Bronchial epithelial cell (primary cell): ENCODE results near the gene TMEM178A. TPM values are rescaled to one million over a fixed set of nuclear protein-coding genes. Genes with fewer than 3 reads are reported as not detected.
"Not testable (repeated sequence)": the region's sequence is repeated elsewhere in the genome, so short reads cannot be mapped to it uniquely, and the experiment has no call there.

Experiments
- DNase-seq: peaks from one replicate; pipeline ENCODE4 v3.0.0-alpha.2; 2010; ENCODE audit warnings: low read depth
- FAIRE-seq: peaks from 2 replicates; lab custom pipeline; 2011; peaks lifted over from hg19 to GRCh38; lab: Jason Lieb, UNC
- H3K27me3 ChIP-seq: 2 replicates; pipeline ENCODE4 v1.5.1; 2011; ENCODE audit warnings: low read length; ENCODE audit not compliant: control insufficient read depth, insufficient read depth
- H3K36me3 ChIP-seq: 2 replicates; pipeline ENCODE4 v1.5.1; 2011; ENCODE audit warnings: low read length; ENCODE audit not compliant: control insufficient read depth, insufficient read depth
- H3K4me3 ChIP-seq: 2 replicates; pipeline ENCODE4 v1.5.1; 2011; ENCODE audit warnings: mild to moderate bottlenecking, low read depth, low read length, control low read depth
- CTCF ChIP-seq: IDR thresholded peaks from 2 replicates; pipeline ENCODE4 v1.5.1; 2011; ENCODE audit warnings: mild to moderate bottlenecking, moderate library complexity, low read length, control low read depth, inconsistent platforms; ENCODE audit not compliant: insufficient read depth, severe bottlenecking
- total RNA-seq: library from RNA; depleted of rRNA; stranded (reverse); fragments of >200 nt; gene quantifications from 2 replicates; pipeline ENCODE4 v1.2.1, GENCODE V29; 2014

TMEM178A gene
- total RNA-seq, 1 donor from 2014 or later: 0.26 TPM

- DNase-seq (no peak), FAIRE-seq (no peak)
- H3K4me3 ChIP-seq: no peak overlapping the region
- TF ChIP-seq CTCF: no peak
- no peaks in the 10 kb centered on the region for H3K36me3 ChIP-seq
- H3K27me3 ChIP-seq: no peaks in the 10 kb centered on the region
Measured at GRCh38 chr2:39648580-39648979, 17.1 kb upstream of the TMEM178A start.

GRCh38 chr2:39649511-39649910 lies 16.2 kb upstream of the TMEM178A start:
- DNase-seq (no peak), FAIRE-seq (no peak)
- Histone ChIP-seq H3K4me3 (no peak overlapping the region), H3K27me3 (no peaks in the 10 kb centered on the region), H3K36me3 (no peaks in the 10 kb centered on the region)
- TF ChIP-seq CTCF: no peak

GRCh38 chr2:39650468-39650867 lies 15.2 kb upstream of the TMEM178A start:
- Histone ChIP-seq H3K27me3 (no peaks in the 10 kb centered on the region), H3K36me3 (no peaks in the 10 kb centered on the region), H3K4me3 (no peak overlapping the region)
- DNase-seq: no peak
- no peak for FAIRE-seq
- TF ChIP-seq CTCF: no peak

GRCh38 chr2:39656215-39656614 lies 9.5 kb upstream of the TMEM178A start:
- FAIRE-seq, H3K4me3 ChIP-seq, H3K36me3 ChIP-seq, DNase-seq, H3K27me3 ChIP-seq: not testable (repeated sequence)

- DNase-seq: no peak
- no peak for FAIRE-seq
- Histone ChIP-seq H3K4me3 (no peak overlapping the region), H3K27me3 (no peaks in the 10 kb centered on the region), H3K36me3 (no peaks in the 10 kb centered on the region)
- no peak for TF ChIP-seq CTCF
Measured at GRCh38 chr2:39657287-39657937, 8.3 kb upstream of the TMEM178A start.

GRCh38 chr2:39658371-39658770 lies 7.3 kb upstream of the TMEM178A start:
- no peak for DNase-seq
- no peak for TF ChIP-seq CTCF
- no peak for FAIRE-seq
- Histone ChIP-seq H3K27me3 (no peaks in the 10 kb centered on the region), H3K36me3 (no peaks in the 10 kb centered on the region), H3K4me3 (no peak overlapping the region)
